Mesenchymal stem cell (in vitro differentiated cells and primary cell): ENCODE data around the gene TP73.

Experiments
- DNase-seq: peaks from one replicate; pipeline ENCODE4 v3.0.0-alpha.2; 2013
- H2AFZ ChIP-seq: one replicate; pipeline ENCODE4 v1.6.1; 2013; ENCODE audit warnings: low read depth, mild to moderate bottlenecking, control low read depth, inconsistent platforms, low read length, moderate library complexity
- H2AK5ac ChIP-seq: 2 replicates; pipeline ENCODE4 v1.6.1; 2013; ENCODE audit warnings: low read length, moderate library complexity, mild to moderate bottlenecking, inconsistent platforms; ENCODE audit not compliant: severe bottlenecking
- H2BK120ac ChIP-seq: one replicate; pipeline ENCODE4 v1.6.1; 2013; ENCODE audit warnings: low read depth, mild to moderate bottlenecking, inconsistent platforms, low read length, moderate library complexity
- H2BK12ac ChIP-seq, 2 experiments: one replicate each; pipeline ENCODE4 v1.6.1; 2013; ENCODE audit warnings: inconsistent platforms in 2 of 2, low read length in 2 of 2, mild to moderate bottlenecking in 2 of 2, moderate library complexity in 2 of 2, control low read depth in 1 of 2
- H2BK15ac ChIP-seq: one replicate; pipeline ENCODE4 v1.6.1; 2013; ENCODE audit warnings: mild to moderate bottlenecking, low read depth, inconsistent platforms; ENCODE audit not compliant: poor library complexity, severe bottlenecking
- H2BK5ac ChIP-seq: 2 replicates; pipeline ENCODE4 v1.6.1; 2013; ENCODE audit warnings: low read depth, mild to moderate bottlenecking, low read length, control low read depth, inconsistent platforms; ENCODE audit not compliant: poor library complexity, severe bottlenecking
- H3K14ac ChIP-seq, 2 experiments: one replicate each; pipeline ENCODE4 v1.6.1; 2013; ENCODE audit warnings: inconsistent platforms in 2 of 2, low read length in 2 of 2, control low read depth in 1 of 2, mild to moderate bottlenecking in 1 of 2, moderate library complexity in 1 of 2
- H3K18ac ChIP-seq, 2 experiments: one replicate each; pipeline ENCODE4 v1.6.1; 2013; ENCODE audit warnings: inconsistent platforms in 2 of 2, low read length in 2 of 2, control low read depth in 1 of 2, low read depth in 1 of 2, mild to moderate bottlenecking in 1 of 2
- H3K23ac ChIP-seq, 2 experiments: one replicate each; pipeline ENCODE4 v1.6.1; 2013; ENCODE audit warnings: inconsistent platforms in 2 of 2, low read length in 2 of 2, mild to moderate bottlenecking in 2 of 2, moderate library complexity in 2 of 2, control low read depth in 1 of 2
- H3K27ac ChIP-seq: 2 replicates; pipeline ENCODE4 v1.5.1; 2013; ENCODE audit warnings: mild to moderate bottlenecking, moderate library complexity, low read length, control low read depth, inconsistent platforms; ENCODE audit not compliant: poor library complexity, severe bottlenecking
- H3K27me3 ChIP-seq, 2 experiments: 2 replicates each; pipeline versions ENCODE4 v1.6.1 to v1.7.0; 2013; ENCODE audit warnings: low read length in 2 of 2, mild to moderate bottlenecking in 2 of 2, moderate library complexity in 2 of 2, control low read depth in 1 of 2, inconsistent platforms in 1 of 2; ENCODE audit not compliant: control insufficient read depth in 1 of 2, insufficient read depth in 1 of 2
- H3K36me3 ChIP-seq, 2 experiments: 2 replicates each; pipeline versions ENCODE4 v1.6.1 to v1.7.0; 2013; ENCODE audit warnings: low read length in 2 of 2, control low read depth in 1 of 2, inconsistent platforms in 1 of 2, low read depth in 1 of 2, mild to moderate bottlenecking in 1 of 2; ENCODE audit not compliant: insufficient read depth in 2 of 2, control insufficient read depth in 1 of 2
- H3K4ac ChIP-seq, 2 experiments: one replicate each; pipeline ENCODE4 v1.6.1; 2013; ENCODE audit warnings: inconsistent platforms in 2 of 2, low read length in 2 of 2, mild to moderate bottlenecking in 2 of 2, moderate library complexity in 2 of 2, control low read depth in 1 of 2, low read depth in 1 of 2
- H3K4me1 ChIP-seq: 2 replicates; pipeline ENCODE4 v1.6.1; 2013; ENCODE audit warnings: low read depth, low read length, control low read depth; ENCODE audit not compliant: control insufficient read depth, insufficient read depth
- H3K4me2 ChIP-seq: 2 replicates; pipeline ENCODE4 v1.6.1; 2013; ENCODE audit warnings: low read length, mild to moderate bottlenecking, inconsistent platforms; ENCODE audit not compliant: poor library complexity, severe bottlenecking
- H3K4me3 ChIP-seq, 2 experiments: 2 replicates each; pipeline versions ENCODE4 v1.5.1 to v1.7.0; 2013; ENCODE audit warnings: low read length in 2 of 2, mild to moderate bottlenecking in 2 of 2, control low read depth in 1 of 2, low read depth in 1 of 2; ENCODE audit not compliant: insufficient read depth in 1 of 2
- H3K79me1 ChIP-seq: replicated peaks from 2 replicates; pipeline ENCODE4 v1.6.1; 2013; ENCODE audit warnings: mild to moderate bottlenecking, control low read depth, low read length, inconsistent platforms; ENCODE audit not compliant: poor library complexity, severe bottlenecking
- H3K9ac ChIP-seq: 2 replicates; pipeline ENCODE4 v1.7.0; 2013; ENCODE audit warnings: mild to moderate bottlenecking, low read length, moderate library complexity
- H3K9me3 ChIP-seq: 2 replicates; pipeline ENCODE4 v1.7.0; 2013; ENCODE audit warnings: mild to moderate bottlenecking, low read length; ENCODE audit not compliant: control insufficient read depth
- H4K8ac ChIP-seq: one replicate; pipeline ENCODE4 v1.6.1; 2013; ENCODE audit warnings: inconsistent platforms, mild to moderate bottlenecking, low read length, moderate library complexity
- H4K91ac ChIP-seq: one replicate; pipeline ENCODE4 v1.6.1; 2013; ENCODE audit warnings: mild to moderate bottlenecking, low read length, inconsistent platforms
- WGBS: methylation state at CpG from one replicate; pipeline ENCODE4 v1.1.7; 2013; ENCODE audit warnings: mixed read lengths; 5-methylcytosine and 5-hydroxymethylcytosine counted together

TP73 gene

GRCh38 chr1:3661631-3662030 is 9.3 kb downstream of the TP73 start:
- no peak overlapping the region for H2BK15ac ChIP-seq
- no peak overlapping the region for H3K4ac ChIP-seq
- no peak overlapping the region for H3K4me3 ChIP-seq
- no peak overlapping the region for H4K8ac ChIP-seq
- DNase-seq: no peak
- H3K23ac ChIP-seq: no peak overlapping the region
- H4K91ac ChIP-seq: no peak overlapping the region
- WGBS: 88% methylated on average over 2 of the region's 4 CpGs
- H3K4me1 ChIP-seq: peaks cover 2% of the 10 kb centered on the region
- H2BK120ac ChIP-seq: no peak overlapping the region
- no peaks in the 10 kb centered on the region for H3K79me1 ChIP-seq
- H3K4me2 ChIP-seq: no peak overlapping the region
- no peaks in the 10 kb centered on the region for H3K36me3 ChIP-seq
- H2BK12ac ChIP-seq: no peak overlapping the region
- H3K9ac ChIP-seq: no peak overlapping the region
- no peak overlapping the region for H3K14ac ChIP-seq
- no peak overlapping the region for H3K18ac ChIP-seq
- no peak overlapping the region for H2AFZ ChIP-seq
- H3K9me3 ChIP-seq: no peaks in the 10 kb centered on the region
- H3K27me3 ChIP-seq: peaks cover 40 to 73% of the 10 kb centered on the region in 2 experiments
- H2BK5ac ChIP-seq: no peak overlapping the region
- no peak overlapping the region for H3K27ac ChIP-seq
- H2AK5ac ChIP-seq: no peak overlapping the region

DNA sequence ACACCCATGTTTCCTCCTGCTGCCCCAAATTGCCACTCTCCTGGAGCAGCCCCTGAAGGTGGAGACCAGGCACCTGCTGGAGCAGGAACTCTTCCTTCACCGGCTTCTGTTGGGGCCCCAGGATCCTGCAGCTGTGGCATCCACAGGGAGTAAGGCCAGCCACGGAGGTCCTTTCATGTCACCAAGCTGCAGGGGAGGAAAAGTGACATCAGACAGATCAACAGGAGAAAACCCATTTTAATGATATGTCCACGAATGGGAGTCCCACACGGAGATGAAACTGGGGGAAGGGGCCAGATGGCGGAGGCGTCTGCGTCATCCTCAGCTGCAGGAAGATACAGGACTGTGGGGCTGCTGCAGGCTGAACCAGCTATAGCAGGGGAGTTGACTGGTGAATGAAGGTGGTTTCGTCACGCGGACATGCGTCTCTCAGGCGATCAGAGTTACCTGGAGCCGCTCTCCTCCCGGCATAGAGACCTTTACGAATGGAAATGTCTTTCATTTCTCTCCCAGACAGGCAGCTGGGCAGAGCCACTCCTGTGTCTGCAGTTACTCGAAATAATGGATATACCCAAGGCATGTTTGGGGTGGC is 9.9 kb downstream of the TP73 start:
- WGBS: 87% methylated on average over 16 of the region's 16 CpGs
- Histone ChIP-seq H2BK15ac (no peak overlapping the region), H2BK5ac (no peak overlapping the region), H3K18ac (no peak overlapping the region), H3K36me3 (no peaks in the 10 kb centered on the region), H2BK120ac (no peak overlapping the region), H3K9me3 (no peaks in the 10 kb centered on the region), H3K23ac (no peak overlapping the region), H3K4me3 (no peak overlapping the region), H2BK12ac (no peak overlapping the region), H3K4me2 (no peak overlapping the region), H3K14ac (no peak overlapping the region), H3K79me1 (no peaks in the 10 kb centered on the region), H2AFZ (no peak overlapping the region), H3K27me3 (peaks cover 34 to 72% of the 10 kb centered on the region in 2 experiments), H3K9ac (no peak overlapping the region), H4K8ac (no peak overlapping the region), H4K91ac (no peak overlapping the region), H3K27ac (no peak overlapping the region), H3K4ac (no peak overlapping the region), H2AK5ac (no peak overlapping the region), H3K4me1 (peaks cover 2% of the 10 kb centered on the region)
- DNase-seq: no peak

DNA sequence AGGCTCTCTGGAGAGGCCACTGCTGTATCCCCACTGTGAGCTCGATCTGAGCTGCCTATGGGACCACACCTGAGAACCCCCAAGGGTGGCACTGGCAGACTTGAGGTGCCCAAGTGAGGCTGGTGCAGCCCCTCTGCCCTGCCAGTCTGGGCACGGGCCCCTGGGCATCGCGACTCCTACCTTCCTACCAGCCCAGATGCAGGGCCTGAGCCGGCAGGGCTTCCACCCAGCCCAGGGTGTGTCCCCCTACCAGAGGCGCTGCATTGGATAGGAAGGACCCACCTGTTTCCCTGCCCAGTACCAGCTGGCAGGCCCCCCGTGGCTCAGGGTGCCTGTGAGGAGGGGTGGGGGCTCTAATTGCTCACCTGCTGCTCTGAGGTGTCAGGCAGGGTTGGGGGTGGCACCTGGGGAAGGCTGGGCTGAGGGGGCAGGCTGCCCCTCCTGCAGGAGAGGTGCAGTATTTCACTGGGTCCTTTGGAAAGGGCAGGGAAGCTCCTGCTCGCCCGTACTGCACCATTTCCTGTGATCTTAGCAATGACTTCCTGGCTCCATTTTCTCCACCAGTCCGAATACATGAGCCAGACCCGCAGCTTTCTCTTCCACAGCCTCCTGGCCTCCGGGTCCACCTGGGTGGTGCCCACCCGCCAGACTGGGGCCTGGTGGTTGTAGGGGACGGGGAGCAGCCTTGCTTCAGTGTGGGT is 11.8 kb downstream of the TP73 start:
- Histone ChIP-seq H3K14ac (no peak overlapping the region), H2AFZ (no peak overlapping the region), H3K27ac (no peak overlapping the region), H3K4ac (no peak overlapping the region), H3K4me1 (peaks cover 8% of the 10 kb centered on the region), H4K91ac (no peak overlapping the region), H3K9ac (no peak overlapping the region), H3K18ac (no peak overlapping the region), H2BK120ac (no peak overlapping the region), H2BK12ac (no peak overlapping the region), H3K79me1 (no peaks in the 10 kb centered on the region), H3K9me3 (no peaks in the 10 kb centered on the region), H3K4me3 (no peak overlapping the region), H3K4me2 (no peak overlapping the region), H4K8ac (no peak overlapping the region), H3K36me3 (no peaks in the 10 kb centered on the region), H2AK5ac (no peak overlapping the region), H3K27me3 (peaks cover 20 to 67% of the 10 kb centered on the region in 2 experiments), H3K23ac (no peak overlapping the region), H2BK15ac (peak overlapping the region; percentile 50), H2BK5ac (no peak overlapping the region)
- DNase-seq: no peak
- 77% methylated on average over 14 of the region's 14 CpGs for WGBS

DNA sequence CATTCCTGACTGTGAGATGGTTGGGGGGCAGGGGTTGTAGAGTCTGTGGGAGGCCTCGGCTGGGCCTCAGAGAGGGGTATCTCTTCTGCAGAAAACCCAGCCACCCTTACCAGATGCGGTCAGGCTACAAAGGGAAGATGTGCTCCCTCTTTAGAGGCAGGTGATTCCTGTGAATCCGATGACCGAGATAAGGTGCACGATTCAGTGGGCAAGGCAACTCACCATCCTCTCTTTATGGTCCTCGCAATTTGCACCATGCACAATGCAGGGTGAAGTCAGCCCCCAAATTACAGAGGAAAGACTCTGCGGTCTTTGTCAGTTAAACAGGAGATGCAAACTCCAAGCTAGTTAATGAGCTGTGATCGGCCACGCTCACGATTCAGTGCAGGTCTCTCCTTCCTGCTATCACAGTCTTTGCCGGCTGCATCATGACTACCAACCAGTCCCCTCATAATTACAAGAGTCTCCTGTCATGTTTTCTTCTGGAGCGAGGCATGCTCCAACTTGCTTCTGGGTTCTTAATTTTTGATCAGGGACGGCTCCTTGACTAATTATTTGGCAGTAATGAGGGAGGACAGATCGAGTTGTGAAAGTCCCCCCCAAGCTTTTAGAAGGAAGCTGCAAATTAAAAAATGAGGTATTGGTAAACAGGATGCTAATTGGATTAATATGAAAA is 12.5 kb downstream of the TP73 start:
- peaks cover 17 to 66% of the 10 kb centered on the region in 2 experiments for H3K27me3 ChIP-seq
- 83% methylated on average over 14 of the region's 14 CpGs for WGBS
- H3K23ac ChIP-seq: no peak overlapping the region
- H2AFZ ChIP-seq: no peak overlapping the region
- no peak overlapping the region for H3K27ac ChIP-seq
- H4K8ac ChIP-seq: no peak overlapping the region
- H2BK5ac ChIP-seq: no peak overlapping the region
- H2BK12ac ChIP-seq: no peak overlapping the region
- H3K79me1 ChIP-seq: no peaks in the 10 kb centered on the region
- H3K9me3 ChIP-seq: no peaks in the 10 kb centered on the region
- H3K4me1 ChIP-seq: peaks cover 8% of the 10 kb centered on the region
- no peak overlapping the region for H3K4me2 ChIP-seq
- no peak overlapping the region for H3K14ac ChIP-seq
- DNase-seq: no peak
- no peak overlapping the region for H3K18ac ChIP-seq
- no peak overlapping the region for H2AK5ac ChIP-seq
- H3K4ac ChIP-seq: no peak overlapping the region
- no peak overlapping the region for H3K4me3 ChIP-seq
- H4K91ac ChIP-seq: no peak overlapping the region
- H2BK15ac ChIP-seq: no peak overlapping the region
- H3K36me3 ChIP-seq: no peaks in the 10 kb centered on the region
- no peak overlapping the region for H3K9ac ChIP-seq
- no peak overlapping the region for H2BK120ac ChIP-seq
